COLO829 (cell line): Measurements from ENCODE around the gene ATP5ME.
A peak's percentile ranks its signal among the peaks of the same experiment; 100 is the strongest.
"Not testable (repeated sequence)": the region's sequence is repeated elsewhere in the genome, so short reads cannot be mapped to it uniquely, and the experiment has no call there.

ENCODE experiments used
- DNase-seq: peaks from one replicate; pipeline ENCODE4 v3.0.0; 2012; ENCODE audit warnings: low spot score

ATP5ME gene

DNA sequence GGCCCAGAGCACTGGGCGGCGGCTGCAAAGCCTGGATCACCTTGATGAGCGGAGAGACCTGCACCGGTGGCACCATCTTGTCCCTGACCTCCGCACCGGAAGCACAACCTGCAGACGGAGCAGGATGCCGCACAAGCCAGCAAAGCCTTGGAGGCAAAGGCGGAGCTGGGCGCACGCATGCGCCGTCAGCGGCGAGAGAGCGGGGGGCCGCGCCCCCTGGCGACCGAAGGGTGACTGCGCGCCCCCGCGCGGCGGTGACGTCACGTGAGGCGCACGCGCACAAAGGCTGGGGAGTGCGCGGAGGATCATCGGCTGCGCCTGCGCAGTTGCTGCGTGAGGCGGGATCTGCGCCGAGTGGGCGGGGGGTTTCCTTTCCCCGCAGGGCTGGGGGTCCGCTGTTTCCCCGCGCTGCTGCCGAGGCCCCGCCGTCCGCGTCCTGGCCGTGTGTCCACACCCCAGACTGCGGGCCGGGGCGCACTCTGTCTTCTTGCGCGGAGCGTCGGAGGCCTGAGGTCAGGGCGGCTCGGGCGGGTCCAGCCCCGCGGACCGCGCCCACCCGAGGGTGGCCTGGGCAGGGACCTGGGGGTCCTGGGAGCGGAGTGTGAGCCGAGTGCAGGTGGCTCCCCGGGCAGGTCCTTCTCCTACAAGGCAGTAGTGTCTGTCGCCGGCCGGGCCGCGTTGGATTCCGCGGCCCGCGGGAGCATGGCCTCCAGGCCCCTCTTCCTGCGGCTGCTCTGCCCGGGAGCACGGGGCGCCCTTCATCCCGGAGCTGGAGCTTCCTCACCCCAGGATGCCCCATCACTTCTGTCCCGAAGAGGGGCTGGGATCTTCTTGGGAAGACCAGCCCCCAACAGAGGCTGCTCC, at the start of gene ATP5ME, which contains the start of gene MYL5:
ATP5ME (minus strand) TSS at position 105 of the 864 bp plus-strand sequence; CDS start at position 76, 29 bp downstream.
MYL5 (plus strand) TSS at position 371 of the 864 bp plus-strand sequence. CDS start 3,485 bp downstream, outside the sequence.
- DNase-seq = peak; percentile 99

DNA sequence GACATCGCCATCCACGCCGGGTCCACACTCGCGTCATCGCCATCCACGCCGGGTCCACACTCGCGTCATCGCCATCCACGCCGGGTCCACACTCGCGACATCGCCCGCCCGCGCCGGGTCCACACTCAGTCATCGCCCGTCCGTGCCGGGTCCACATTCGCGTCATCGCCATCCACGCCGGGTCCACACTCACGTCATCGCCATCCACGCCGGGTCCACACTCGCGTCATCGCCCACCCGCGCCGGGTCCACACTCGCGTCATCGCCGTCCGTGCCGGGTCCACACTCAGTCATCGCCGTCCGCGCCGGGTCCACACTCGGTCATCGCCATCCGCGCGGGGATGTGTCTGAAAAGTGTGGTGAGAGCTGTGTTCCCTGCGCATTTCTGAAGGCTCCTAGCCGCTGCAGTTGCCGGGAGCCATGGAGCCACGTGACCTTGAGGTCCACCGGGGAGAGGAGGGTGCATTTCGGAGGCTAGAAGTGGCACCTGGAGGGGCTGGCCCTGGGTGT, 48.8 kb upstream of the ATP5ME start:
- DNase-seq = no peak

- no peak for DNase-seq
Observed at GRCh38 chr4:722169-722725, 48.2 kb upstream of the ATP5ME start.

DNA sequence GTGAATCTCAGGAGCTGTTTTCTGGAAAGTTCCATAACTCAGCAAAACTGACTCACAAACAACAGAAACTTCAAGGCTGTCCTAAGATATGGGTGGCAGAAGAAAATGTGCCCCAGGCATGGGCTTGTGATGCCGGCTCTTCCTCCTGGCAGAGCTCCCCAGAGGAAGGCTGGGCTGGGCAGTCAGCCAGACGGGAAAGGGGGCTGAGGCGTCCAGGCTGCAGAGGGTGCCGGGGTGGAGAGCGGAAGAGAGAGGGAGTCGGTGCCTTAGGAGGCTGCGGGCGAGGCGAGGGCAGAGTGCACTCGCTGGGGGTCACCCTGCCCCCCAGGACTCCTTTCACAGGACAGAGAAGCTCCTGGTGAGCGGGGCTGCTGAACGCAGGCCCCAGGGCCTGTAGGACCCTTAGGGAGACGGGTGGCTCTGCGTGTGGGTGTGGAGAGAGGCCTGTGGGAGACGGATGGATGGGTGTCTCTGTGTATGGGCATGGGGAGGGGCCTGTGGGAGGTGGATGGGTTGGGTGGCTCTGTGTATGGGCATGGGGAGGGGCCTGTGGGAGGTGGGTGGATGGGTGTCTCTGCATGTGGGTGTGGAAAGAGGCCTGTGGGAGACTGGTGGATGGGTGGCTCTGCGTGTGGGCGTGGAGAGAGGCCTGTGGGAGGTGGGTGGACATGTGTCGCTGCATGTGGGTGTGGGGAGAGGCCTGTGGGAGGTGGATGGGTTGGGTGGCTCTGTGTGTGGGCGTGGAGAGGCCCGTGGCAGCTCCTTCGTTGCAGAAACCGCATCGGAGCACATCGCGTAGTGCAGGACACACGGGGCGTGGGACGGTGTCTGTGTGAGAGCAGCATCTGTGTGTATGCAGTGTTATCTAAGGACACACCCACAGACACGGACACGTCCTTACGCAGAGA, 47.4 kb upstream of the ATP5ME start:
- peak; percentile 57 for DNase-seq

- no peak for DNase-seq
Observed at GRCh38 chr4:720111-720860, 46.2 kb upstream of the ATP5ME start.

GRCh38 chr4:718460-718859, 44.4 kb upstream of the ATP5ME start:
- DNase-seq = no peak

DNA sequence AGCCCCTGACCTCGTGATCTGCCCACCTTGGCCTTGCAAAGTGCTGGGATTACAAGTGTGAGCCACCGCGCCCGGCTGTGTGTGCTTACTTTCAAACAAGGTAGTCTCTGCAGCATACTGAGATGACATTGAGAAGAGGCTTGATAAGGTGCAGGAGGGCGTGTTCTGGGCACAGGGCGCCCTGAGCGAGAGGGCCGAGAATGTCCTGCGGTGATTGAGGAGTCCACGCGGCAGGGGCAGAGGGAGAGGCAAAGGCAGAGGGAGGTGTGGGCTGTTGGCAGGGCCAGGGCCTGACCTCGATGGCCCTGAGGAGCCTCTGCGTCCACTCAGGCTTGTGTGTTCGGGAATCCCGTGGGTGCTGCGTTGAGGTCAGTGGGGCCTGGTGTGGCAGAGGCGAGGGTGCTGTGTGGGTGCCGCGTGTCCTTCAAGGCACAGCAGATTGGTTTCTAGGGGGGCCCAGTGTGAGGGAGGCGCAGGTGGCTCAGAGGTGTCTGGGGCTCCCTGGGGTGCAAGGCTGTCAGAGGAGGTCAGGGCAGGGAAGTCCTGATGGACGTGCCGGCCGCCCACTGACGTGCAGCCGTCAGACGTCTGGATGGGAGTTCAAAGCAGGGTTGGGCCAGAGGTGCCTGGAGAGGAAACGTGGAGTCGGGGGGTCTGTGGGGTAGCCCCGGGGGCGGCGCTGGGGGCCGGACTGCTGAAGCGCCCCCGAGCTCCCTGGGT, 43.7 kb upstream of the ATP5ME start:
- no peak for DNase-seq

- no peak for DNase-seq
Observed at GRCh38 chr4:714087-714486, 40.0 kb upstream of the ATP5ME start.

- DNase-seq = no peak
Observed at GRCh38 chr4:712916-713632, 39.0 kb upstream of the ATP5ME start.

DNA sequence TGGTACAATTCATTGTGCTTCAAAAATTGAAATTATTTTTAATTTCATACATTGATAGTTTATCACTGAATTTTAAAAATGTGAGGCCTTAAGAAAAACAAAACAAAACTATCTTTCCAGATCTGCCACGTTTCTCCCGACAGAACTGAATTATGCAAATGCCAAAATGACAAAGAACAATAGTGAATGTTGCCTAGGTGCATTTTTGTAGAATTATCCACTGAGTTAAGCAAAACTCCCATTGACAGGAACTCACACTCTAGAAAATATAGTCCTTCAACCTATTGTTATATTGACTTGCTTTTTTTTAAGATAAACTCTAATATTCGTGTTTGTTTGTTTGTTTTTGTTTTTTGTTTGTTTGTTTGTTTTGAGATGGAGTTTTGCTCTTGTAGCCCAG, 38.0 kb upstream of the ATP5ME start:
- DNase-seq = no peak

DNA sequence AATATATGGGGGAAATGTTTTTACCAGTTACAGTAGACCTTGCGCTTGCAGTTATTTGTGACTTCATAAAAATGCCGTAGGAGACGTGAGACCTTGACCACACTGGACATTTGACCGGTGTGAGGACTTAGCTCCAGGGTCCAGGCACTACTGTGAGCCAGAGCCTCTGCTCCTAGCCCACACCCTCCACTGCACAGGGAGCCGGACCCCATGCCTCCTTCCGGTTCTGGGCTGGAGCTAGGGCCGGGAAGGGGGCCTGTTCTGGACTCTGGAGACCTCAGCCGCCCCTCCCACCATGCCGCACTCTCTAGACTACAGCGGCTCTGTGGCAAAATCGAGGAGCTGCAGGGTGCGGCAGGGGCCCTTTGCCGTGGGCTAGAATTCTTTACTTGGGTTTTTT, 36.8 kb upstream of the ATP5ME start:
- DNase-seq = no peak

DNA sequence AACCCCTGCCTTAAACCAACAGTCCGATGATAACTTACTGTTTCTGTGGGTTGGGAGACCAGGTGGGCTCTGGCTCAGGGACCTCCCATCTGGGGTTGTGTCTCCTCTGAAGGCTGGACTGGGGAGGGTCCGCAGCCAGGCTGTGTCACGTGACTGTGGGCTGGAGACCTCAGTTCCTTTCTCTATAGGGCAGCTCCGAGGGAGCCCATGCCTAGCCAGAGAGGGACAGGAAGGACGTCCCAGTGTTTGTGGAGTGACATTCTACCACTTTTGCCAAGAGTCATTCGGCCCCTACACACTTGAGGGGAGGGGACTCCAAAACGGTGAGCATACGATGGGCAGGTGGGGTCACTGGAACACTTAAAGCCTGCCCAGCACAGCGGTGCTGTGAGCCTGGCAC, 36.0 kb upstream of the ATP5ME start:
- DNase-seq = no peak

GRCh38 chr4:709348-709747, 35.3 kb upstream of the ATP5ME start:
- DNase-seq = no peak

GRCh38 chr4:708631-708933, 34.5 kb upstream of the ATP5ME start:
- DNase-seq = no peak

DNA sequence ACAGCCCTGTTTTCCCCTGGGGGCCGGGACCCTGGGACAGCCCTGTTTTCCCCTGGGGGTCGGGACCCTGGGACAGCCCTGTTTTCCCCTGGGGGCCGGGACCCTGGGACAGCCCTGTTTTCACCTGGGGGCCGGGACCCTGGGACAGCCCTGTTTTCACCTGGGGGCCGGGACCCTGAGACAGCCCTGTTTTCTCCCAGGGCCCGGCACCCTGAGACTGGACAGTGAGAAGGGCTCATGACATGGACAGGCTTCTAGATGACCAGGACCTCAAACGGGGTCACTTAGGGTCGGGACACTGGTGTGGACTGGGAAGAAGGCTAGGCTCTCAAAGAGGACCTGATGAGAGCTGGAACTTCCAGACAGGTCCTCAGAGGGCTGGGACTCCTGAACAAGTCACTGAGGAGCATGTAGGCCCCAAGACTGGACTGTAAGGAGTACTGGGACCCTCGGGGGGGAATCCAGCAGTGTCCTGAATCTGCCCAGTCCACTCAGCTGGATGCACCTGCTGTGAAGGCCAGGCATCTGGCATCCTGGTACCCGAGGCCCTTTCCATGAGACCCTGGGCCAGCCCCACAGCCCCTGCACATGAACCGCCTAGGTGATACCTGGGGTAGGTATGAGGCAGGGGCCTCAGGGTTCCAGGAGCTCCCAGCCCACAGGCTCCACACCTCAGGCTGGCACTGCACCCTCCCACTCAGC, 34.0 kb upstream of the ATP5ME start:
- no peak for DNase-seq

DNA sequence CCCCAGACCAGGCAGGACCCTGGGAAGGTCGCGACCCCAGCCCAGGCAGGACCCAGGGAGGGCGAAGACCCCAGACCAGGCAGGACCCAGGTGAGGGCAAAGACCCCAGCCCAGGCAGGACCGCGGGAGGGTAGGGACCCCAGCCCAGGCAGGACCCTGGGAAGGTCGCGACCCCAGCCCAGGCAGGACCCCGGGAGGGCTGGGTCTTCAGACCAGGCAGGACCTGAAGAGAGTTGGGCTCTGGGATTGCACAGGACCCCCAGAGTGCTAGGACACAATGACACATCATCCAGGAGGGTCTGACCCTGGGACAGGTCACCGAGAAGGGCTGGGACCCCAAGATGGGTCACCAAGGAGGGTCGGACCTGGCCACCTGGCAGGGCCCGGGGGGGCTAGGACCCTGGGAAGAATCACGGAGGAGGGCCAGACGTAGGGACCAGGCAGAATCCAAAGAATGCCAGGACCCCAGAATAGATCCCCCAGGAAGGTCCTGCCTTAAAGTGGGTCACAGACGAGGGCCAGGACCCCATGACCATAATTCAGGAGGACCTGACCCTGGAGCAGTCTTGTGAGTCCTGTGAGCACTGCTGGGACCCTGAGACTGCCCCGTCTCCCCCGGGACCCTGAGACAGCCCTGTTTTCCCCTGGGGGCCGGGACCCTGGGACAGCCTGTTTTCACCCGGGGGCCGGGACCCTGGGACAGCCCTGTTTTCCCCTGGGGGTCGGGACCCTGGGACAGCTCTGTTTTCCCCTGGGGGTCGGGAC, 32.9 kb upstream of the ATP5ME start:
- no peak for DNase-seq

- DNase-seq = not testable (repeated sequence)
Observed at GRCh38 chr4:706083-706633, 32.1 kb upstream of the ATP5ME start.

GRCh38 chr4:705278-706082, 31.4 kb upstream of the ATP5ME start, which contains the start of gene PCGF3:
Gene PCGF3 (plus strand): TSS chr4:705832. CDS start chr4:733681, 27,849 bp downstream.
- peak; percentile 93 for DNase-seq
